ENCODE measurements around the gene SYNE2. TPM values are rescaled to one million over a fixed set of nuclear protein-coding genes. Genes with fewer than 3 reads are reported as not detected.

The SYNE2 gene
- total RNA-seq, 1 experiment from 2014 or later = 71.1 TPM

- Mint-ChIP-seq H3K36me3 (peaks cover 13% of the 10 kb centered on the region), H3K4me1 (no peaks in the 10 kb centered on the region), H3K27ac (no peak overlapping the region), H3K27me3 (ENCODE audit: low read depth) (no peaks in the 10 kb centered on the region), H3K4me3 (no peak overlapping the region), H3K9me3 (no peaks in the 10 kb centered on the region)
- no peak for ATAC-seq
- DNase-seq (ENCODE audit: low spot score) = no peak
- CTCF ChIA-PET = no interaction called here
- TF ChIP-seq TP53 (CRISPR knock-in tag; IDR thresholded peaks at IDR 0.05) (no peak), HMGA2 (CRISPR knock-in tag; IDR thresholded peaks at IDR 0.05) (no peak), ZNF317 (CRISPR knock-in tag; IDR thresholded peaks at IDR 0.05; ENCODE audit: borderline replicate concordance, low read depth) (no peak), NR1H2 (CRISPR knock-in tag; IDR thresholded peaks at IDR 0.05) (no peak), ZNF232 (CRISPR knock-in tag; IDR thresholded peaks at IDR 0.05) (no peak), ZNF416 (CRISPR knock-in tag; IDR thresholded peaks at IDR 0.05) (no peak), MAX (CRISPR knock-in tag; IDR thresholded peaks at IDR 0.05) (no peak), ERG (CRISPR knock-in tag; IDR thresholded peaks at IDR 0.05) (no peak), MYBL2 (CRISPR knock-in tag; IDR thresholded peaks at IDR 0.05) (no peak), PRRX2 (CRISPR knock-in tag; IDR thresholded peaks at IDR 0.05) (no peak)
- POLR2A ChIA-PET = no interaction called here
Measured at GRCh38 chr14:64008016-64008415, 155.2 kb downstream of the SYNE2 start.

- no peaks in the 10 kb centered on the region for H3K27me3 Mint-ChIP-seq (ENCODE audit: low read depth)
- no peak overlapping the region for H3K4me3 Mint-ChIP-seq
- CTCF ChIA-PET = no interaction called here
Measured at GRCh38 chr14:64012003-64012402, 159.2 kb downstream of the SYNE2 start.

GRCh38 chr14:64012720-64013119 is 159.9 kb downstream of the SYNE2 start:
- POLR2A ChIA-PET = interaction anchor here (0.7 kb wide), 1 partner anchor 213 kb away, joined by 3 read pairs; no protein-coding TSS in a partner anchor
- Mint-ChIP-seq H3K27me3 (ENCODE audit: low read depth) (no peaks in the 10 kb centered on the region), H3K4me1 (no peaks in the 10 kb centered on the region), H3K9me3 (peaks cover 4% of the 10 kb centered on the region; the same call in 1 of the 2 replicates), H3K27ac (no peak overlapping the region), H3K36me3 (peaks cover 13% of the 10 kb centered on the region), H3K4me3 (no peak overlapping the region)
- no peak for DNase-seq (ENCODE audit: low spot score)
- no peak for ATAC-seq
- CTCF ChIA-PET = interaction anchor here (0.6 kb wide), 1 partner anchor 23 kb away, joined by 4 read pairs; no protein-coding TSS in a partner anchor
- no peak for TF ChIP-seq SP1 (CRISPR knock-in tag; conservative IDR thresholded peaks at IDR 0.05)
- no peak for TF ChIP-seq AR (CRISPR knock-in tag; IDR thresholded peaks at IDR 0.05)
- no peak for TF ChIP-seq MLX (CRISPR knock-in tag; IDR thresholded peaks at IDR 0.05)
- TF ChIP-seq ZNF263 (CRISPR knock-in tag; IDR thresholded peaks at IDR 0.05; ENCODE audit: low read depth) = no peak
- no peak for TF ChIP-seq FOXP4 (CRISPR knock-in tag; IDR thresholded peaks at IDR 0.05)
- no peak for TF ChIP-seq ZNF416 (CRISPR knock-in tag; IDR thresholded peaks at IDR 0.05)
- TF ChIP-seq ZNF219 (CRISPR knock-in tag; IDR thresholded peaks at IDR 0.05; ENCODE audit: borderline replicate concordance) = no peak
- no peak for TF ChIP-seq SOX15 (CRISPR knock-in tag; IDR thresholded peaks at IDR 0.05)
- no peak for TF ChIP-seq USF2 (CRISPR knock-in tag; IDR thresholded peaks at IDR 0.05)

More at GRCh38 chr14:64012003-64012402, 159.2 kb downstream of the SYNE2 start:
- H3K4me1 Mint-ChIP-seq = no peaks in the 10 kb centered on the region
- ATAC-seq = no peak
- H3K9me3 Mint-ChIP-seq = peaks cover 4% of the 10 kb centered on the region; the same call in 1 of the 2 replicates
- TF ChIP-seq TP53 (CRISPR knock-in tag; IDR thresholded peaks at IDR 0.05) (no peak), CDX4 (CRISPR knock-in tag; IDR thresholded peaks at IDR 0.05; ENCODE audit: borderline replicate concordance) (no peak), SOX15 (CRISPR knock-in tag; IDR thresholded peaks at IDR 0.05) (no peak)
- no peak for DNase-seq (ENCODE audit: low spot score)
- POLR2A ChIA-PET = interaction anchor here (0.7 kb wide), 1 partner anchor 212 kb away, joined by 3 read pairs; no protein-coding TSS in a partner anchor
- H3K27ac Mint-ChIP-seq = no peak overlapping the region; the same call in 1 of the 2 replicates
- H3K36me3 Mint-ChIP-seq = peaks cover 10% of the 10 kb centered on the region
